NCI-H146 treated with DMSO at 0.1 percent for 48 hours (cell line): ENCODE data around the gene CMTM3.
A peak's percentile ranks its signal among the peaks of the same experiment; 100 is the strongest.
"Not testable (repeated sequence)": the region's sequence is repeated elsewhere in the genome, so short reads cannot be mapped to it uniquely, and the experiment has no call there.

Experiments
- DNase-seq: peaks from one replicate; lab custom pipeline; 2025; ENCODE audit not compliant: unreplicated experiment; lab: John Stamatoyannopoulos, UW

Gene CMTM3

GRCh38 chr16:66608241-66609138 lies 4.0 kb downstream of the CMTM3 start:
- peak; percentile 17 for DNase-seq

- DNase-seq: no peak
Observed at GRCh38 chr16:66609139-66609510, 4.6 kb downstream of the CMTM3 start.

- no peak for DNase-seq
Observed at GRCh38 chr16:66610111-66610820, 5.8 kb downstream of the CMTM3 start.

GRCh38 chr16:66611911-66612310 lies 7.4 kb downstream of the CMTM3 start:
- DNase-seq: not testable (repeated sequence)

GRCh38 chr16:66612422-66612821 lies 7.9 kb downstream of the CMTM3 start:
- DNase-seq: no peak

GRCh38 chr16:66614161-66614802 lies 9.8 kb downstream of the CMTM3 start:
- no peak for DNase-seq

GRCh38 chr16:66616169-66616568 lies 11.7 kb downstream of the CMTM3 start:
- no peak for DNase-seq

- DNase-seq: no peak
Observed at GRCh38 chr16:66616592-66616991, 12.1 kb downstream of the CMTM3 start.

GRCh38 chr16:66617010-66617434 lies 12.5 kb downstream of the CMTM3 start:
- no peak for DNase-seq

GRCh38 chr16:66617728-66618127 lies 13.2 kb downstream of the CMTM3 start:
- no peak for DNase-seq

GRCh38 chr16:66618588-66619375 lies 14.3 kb downstream of the CMTM3 start:
- no peak for DNase-seq

GRCh38 chr16:66619534-66620428 lies 15.3 kb downstream of the CMTM3 start:
- no peak for DNase-seq

- DNase-seq: no peak
Observed at GRCh38 chr16:66620429-66620795, 15.9 kb downstream of the CMTM3 start.

GRCh38 chr16:66621973-66622372 lies 17.5 kb downstream of the CMTM3 start:
- DNase-seq: no peak

GRCh38 chr16:66622863-66623262 lies 18.4 kb downstream of the CMTM3 start:
- DNase-seq: no peak

GRCh38 chr16:66623755-66624154 lies 19.3 kb downstream of the CMTM3 start:
- DNase-seq: no peak

GRCh38 chr16:66627611-66628378 lies 23.3 kb downstream of the CMTM3 start:
- not testable (repeated sequence) for DNase-seq

GRCh38 chr16:66629856-66630255 lies 25.4 kb downstream of the CMTM3 start:
- no peak for DNase-seq

GRCh38 chr16:66630561-66631260 lies 26.2 kb downstream of the CMTM3 start:
- not testable (repeated sequence) for DNase-seq
